ENCODE data around the gene S100A11.

S100A11 gene

DNA sequence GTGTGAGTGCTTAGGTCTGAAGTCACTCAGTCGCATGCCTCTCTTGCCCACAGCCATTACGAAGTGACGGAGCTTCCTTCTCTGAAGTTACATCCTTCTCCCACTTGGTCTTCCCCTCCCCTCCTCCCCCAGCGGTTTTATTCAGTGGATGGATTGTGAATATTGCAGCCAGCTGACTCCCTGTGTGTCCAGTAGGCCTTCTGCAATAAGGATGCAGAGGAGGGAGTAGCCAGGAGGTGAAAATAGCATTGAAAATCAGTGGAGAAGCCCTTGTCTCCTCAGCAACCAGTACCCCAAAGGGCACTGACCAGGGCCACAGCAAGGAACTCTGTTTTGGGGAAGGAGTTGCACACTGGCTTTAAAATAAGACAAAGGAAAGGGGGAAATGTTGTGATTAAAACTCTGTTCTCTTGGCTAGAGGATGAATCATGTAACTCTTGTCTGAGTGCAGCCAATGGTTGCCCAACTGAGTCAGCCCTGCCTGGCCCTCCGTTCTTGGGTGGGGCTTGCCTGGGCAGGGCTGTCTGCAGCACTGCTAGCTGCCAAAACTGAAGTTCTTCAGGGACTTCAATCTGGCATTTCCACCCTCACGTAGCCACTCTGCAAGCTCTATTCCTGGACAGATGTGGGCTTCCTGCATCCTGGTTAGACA lies 47.5 kb downstream of the S100A11 start:
- H3K27ac Mint-ChIP-seq = peak overlapping the region in 2 of 3 experiments; percentile 80 to 94
- peaks cover 18% of the 10 kb centered on the region for H3K36me3 Mint-ChIP-seq (ENCODE audit: low read depth)
- peaks cover 60% of the 10 kb centered on the region for H3K4me1 Mint-ChIP-seq
- H3K27me3 Mint-ChIP-seq (ENCODE audit: low read depth) = peaks cover 19% of the 10 kb centered on the region
- TF ChIP-seq, protein P1, sequence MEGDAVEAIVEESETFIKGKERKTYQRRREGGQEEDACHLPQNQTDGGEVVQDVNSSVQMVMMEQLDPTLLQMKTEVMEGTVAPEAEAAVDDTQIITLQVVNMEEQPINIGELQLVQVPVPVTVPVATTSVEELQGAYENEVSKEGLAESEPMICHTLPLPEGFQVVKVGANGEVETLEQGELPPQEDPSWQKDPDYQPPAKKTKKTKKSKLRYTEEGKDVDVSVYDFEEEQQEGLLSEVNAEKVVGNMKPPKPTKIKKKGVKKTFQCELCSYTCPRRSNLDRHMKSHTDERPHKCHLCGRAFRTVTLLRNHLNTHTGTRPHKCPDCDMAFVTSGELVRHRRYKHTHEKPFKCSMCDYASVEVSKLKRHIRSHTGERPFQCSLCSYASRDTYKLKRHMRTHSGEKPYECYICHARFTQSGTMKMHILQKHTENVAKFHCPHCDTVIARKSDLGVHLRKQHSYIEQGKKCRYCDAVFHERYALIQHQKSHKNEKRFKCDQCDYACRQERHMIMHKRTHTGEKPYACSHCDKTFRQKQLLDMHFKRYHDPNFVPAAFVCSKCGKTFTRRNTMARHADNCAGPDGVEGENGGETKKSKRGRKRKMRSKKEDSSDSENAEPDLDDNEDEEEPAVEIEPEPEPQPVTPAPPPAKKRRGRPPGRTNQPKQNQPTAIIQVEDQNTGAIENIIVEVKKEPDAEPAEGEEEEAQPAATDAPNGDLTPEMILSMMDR (IDR thresholded peaks at IDR 0.05; ENCODE audit: unreplicated experiment in 3 of 3) = no peak
- H3K9me3 Mint-ChIP-seq = no peaks in the 10 kb centered on the region
- peak overlapping the region in 2 of 3 experiments; percentile 41 to 48 for H3K4me3 Mint-ChIP-seq

DNA sequence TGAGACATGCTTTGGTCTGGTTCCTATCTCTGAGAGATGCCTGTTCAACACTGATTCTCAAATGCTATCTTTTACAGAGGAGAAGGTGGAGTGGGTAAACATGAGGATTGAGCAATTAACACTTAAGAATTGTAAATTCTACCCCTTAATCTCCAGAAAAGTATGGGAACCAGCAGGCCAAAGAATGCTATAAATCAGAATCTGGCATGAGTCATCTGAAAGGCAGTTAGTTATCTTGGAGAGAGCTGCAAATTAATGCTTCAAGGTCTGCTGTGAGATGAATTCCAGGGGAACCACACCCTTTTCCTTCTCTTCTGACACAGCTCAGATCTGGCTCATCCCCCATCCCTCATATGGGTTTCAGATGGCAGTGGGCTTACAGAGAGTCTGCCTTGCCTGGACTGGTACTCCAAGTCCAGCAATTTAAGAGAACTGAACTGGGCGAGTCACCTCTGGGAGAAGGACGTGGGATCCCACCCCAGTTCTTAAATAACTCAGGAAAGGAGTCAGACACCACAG lies 48.3 kb downstream of the S100A11 start:
- Mint-ChIP-seq H3K9me3 (no peaks in the 10 kb centered on the region), H3K36me3 (ENCODE audit: low read depth) (peaks cover 24% of the 10 kb centered on the region), H3K27me3 (ENCODE audit: low read depth) (peaks cover 19% of the 10 kb centered on the region), H3K4me3 (peak overlapping the region in 1 of 3 experiments; percentile 11), H3K27ac (peak overlapping the region; percentile 18 to 94 (median 80)), H3K4me1 (peaks cover 60% of the 10 kb centered on the region)
- TF ChIP-seq, protein P1 (IDR thresholded peaks at IDR 0.05; ENCODE audit: unreplicated experiment in 3 of 3) = no peak

DNA sequence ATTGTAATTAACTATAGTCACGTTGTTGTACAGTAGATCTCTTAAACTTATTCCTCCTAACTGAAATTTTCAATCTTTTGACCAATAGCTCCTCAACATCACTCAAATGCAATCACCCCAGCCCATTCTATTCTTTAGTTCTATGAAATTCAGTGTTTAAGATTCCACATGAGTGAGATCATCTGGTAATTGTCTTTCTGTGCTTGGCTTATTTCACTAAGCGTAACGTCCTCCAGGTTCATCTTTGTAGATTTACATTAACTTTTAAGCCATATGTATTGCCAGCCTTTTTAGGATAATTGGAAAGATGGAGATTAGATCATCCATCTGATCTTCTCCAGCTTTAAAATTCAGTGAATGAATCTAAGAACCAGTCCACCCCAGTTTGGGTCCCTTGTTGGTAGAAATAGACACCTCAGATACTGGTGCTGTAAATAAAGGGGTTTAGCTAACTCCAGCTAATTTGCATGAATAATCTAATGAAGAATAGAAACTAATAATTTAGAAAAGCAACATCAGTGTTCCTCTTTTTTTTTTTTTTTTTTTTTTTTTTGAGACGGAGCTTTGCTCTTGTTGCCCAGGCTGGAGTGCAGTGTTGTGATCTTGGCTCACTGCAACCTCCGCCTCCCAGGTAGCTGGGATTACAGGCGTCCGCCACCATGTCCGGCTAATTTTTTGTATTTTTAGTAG lies 50.2 kb downstream of the S100A11 start:
- H3K9me3 Mint-ChIP-seq = no peaks in the 10 kb centered on the region
- TF ChIP-seq, protein P1 (IDR thresholded peaks at IDR 0.05; ENCODE audit: unreplicated experiment in 3 of 3) = no peak
- H3K4me3 Mint-ChIP-seq = no peak overlapping the region

DNA sequence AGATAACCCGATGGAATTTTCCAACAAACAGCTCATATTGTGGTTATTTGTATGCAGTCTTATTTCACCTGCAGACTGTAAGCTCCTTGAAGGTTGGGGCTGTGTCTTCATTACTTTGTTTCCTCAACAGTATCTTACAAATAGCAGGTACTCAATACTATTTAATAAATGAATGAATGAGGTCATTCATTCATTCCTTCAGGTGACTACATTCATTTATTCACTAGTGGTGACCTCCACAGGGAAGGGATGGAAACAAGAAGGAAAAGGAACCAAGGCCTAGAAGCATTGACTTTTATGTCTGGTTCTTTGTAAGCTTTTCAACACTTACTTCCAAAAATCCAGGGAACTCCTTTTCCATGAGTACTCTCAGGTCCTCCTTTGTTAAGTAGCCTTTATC lies 51.0 kb downstream of the S100A11 start:
- Mint-ChIP-seq H3K27me3 (ENCODE audit: low read depth) (peaks cover 4% of the 10 kb centered on the region), H3K4me3 (no peak overlapping the region), H3K27ac (no peak overlapping the region), H3K36me3 (ENCODE audit: low read depth) (peaks cover 37% of the 10 kb centered on the region), H3K4me1 (peaks cover 55% of the 10 kb centered on the region), H3K9me3 (no peaks in the 10 kb centered on the region)
- TF ChIP-seq, protein P1 (IDR thresholded peaks at IDR 0.05; ENCODE audit: unreplicated experiment in 3 of 3) = no peak

More for the DNA sequence above, 50.2 kb downstream of the S100A11 start:
- Mint-ChIP-seq H3K27me3 (ENCODE audit: low read depth) (peaks cover 6% of the 10 kb centered on the region), H3K27ac (peak overlapping the region in 2 of 3 experiments; percentile 16 to 53), H3K36me3 (ENCODE audit: low read depth) (peaks cover 34% of the 10 kb centered on the region), H3K4me1 (peaks cover 55% of the 10 kb centered on the region)

DNA sequence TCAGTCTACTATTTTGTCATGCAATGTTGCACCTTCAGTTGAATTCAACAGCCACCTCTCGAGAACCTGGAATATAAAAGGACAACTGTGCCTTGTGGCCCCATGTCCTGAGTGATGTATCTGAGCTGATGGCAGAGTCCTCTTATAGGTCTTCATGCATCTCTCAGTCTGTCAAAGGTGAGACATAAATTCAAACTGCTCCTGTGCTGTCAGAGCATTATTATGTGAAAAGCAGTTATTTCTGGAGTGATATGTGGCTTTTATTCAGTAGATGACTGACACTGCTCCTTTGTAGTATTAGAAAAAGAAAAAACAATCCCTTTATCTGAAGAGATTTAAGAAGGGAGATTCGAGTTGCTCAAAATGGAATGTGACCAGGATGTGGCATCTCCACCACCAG lies 51.5 kb downstream of the S100A11 start:
- peaks cover 37% of the 10 kb centered on the region for H3K36me3 Mint-ChIP-seq (ENCODE audit: low read depth)
- TF ChIP-seq, protein P1 (IDR thresholded peaks at IDR 0.05; ENCODE audit: unreplicated experiment in 3 of 3) = no peak
- no peak overlapping the region for H3K4me3 Mint-ChIP-seq
- peaks cover 55% of the 10 kb centered on the region for H3K4me1 Mint-ChIP-seq
- no peaks in the 10 kb centered on the region for H3K9me3 Mint-ChIP-seq
- peaks cover 4% of the 10 kb centered on the region for H3K27me3 Mint-ChIP-seq (ENCODE audit: low read depth)
- no peak overlapping the region for H3K27ac Mint-ChIP-seq
